GM15510 (cell line): ENCODE results near the gene LRP1.
A peak's percentile ranks its signal among the peaks of the same experiment; 100 is the strongest.

Experiments
- POLR2A ChIP-seq: IDR thresholded peaks from 3 replicates; pipeline ENCODE4 v1.6.1; 2011; ENCODE audit warnings: borderline replicate concordance; ENCODE audit not compliant: insufficient read length; ENCODE audit errors: extremely low read depth

Gene LRP1

GRCh38 chr12:57101892-57102695 is 26.2 kb upstream of the LRP1 start:
- no peak for TF ChIP-seq POLR2A

GRCh38 chr12:57103856-57104255 is 24.4 kb upstream of the LRP1 start:
- no peak for TF ChIP-seq POLR2A

- no peak for TF ChIP-seq POLR2A
Measured at GRCh38 chr12:57104292-57104910, 23.9 kb upstream of the LRP1 start.

GRCh38 chr12:57105011-57105753 is 23.1 kb upstream of the LRP1 start:
- TF ChIP-seq POLR2A: no peak

GRCh38 chr12:57106021-57106708 is 22.1 kb upstream of the LRP1 start:
- no peak for TF ChIP-seq POLR2A

- TF ChIP-seq POLR2A: no peak
Measured at GRCh38 chr12:57107456-57108155, 20.7 kb upstream of the LRP1 start.

- no peak for TF ChIP-seq POLR2A
Measured at GRCh38 chr12:57109207-57110103, 18.8 kb upstream of the LRP1 start.

GRCh38 chr12:57110104-57111030 is 17.9 kb upstream of the LRP1 start:
- TF ChIP-seq POLR2A: peak; percentile 31

- peak; percentile 66 for TF ChIP-seq POLR2A
Measured at GRCh38 chr12:57111031-57111734, 17.1 kb upstream of the LRP1 start, which contains the start of gene STAT6. Gene STAT6 (minus strand): TSS chr12:57111362. CDS start chr12:57108278, 3,084 bp downstream.

- no peak for TF ChIP-seq POLR2A
Measured at GRCh38 chr12:57112492-57113294, 15.6 kb upstream of the LRP1 start.
